GM18505 (cell line): ENCODE data around the gene AADAT.

Source experiments
- ATAC-seq: cut with Tn5 transposase; IDR thresholded peaks from one replicate; pipeline ENCODE4 v1.9.1; 2021; ENCODE audit not compliant: unreplicated experiment
- POLR2A ChIP-seq: IDR thresholded peaks from 4 replicates; pipeline ENCODE4 v1.6.1; 2011; ENCODE audit warnings: borderline replicate concordance; ENCODE audit not compliant: insufficient read depth, insufficient read length; ENCODE audit errors: extremely low read depth

AADAT gene

DNA sequence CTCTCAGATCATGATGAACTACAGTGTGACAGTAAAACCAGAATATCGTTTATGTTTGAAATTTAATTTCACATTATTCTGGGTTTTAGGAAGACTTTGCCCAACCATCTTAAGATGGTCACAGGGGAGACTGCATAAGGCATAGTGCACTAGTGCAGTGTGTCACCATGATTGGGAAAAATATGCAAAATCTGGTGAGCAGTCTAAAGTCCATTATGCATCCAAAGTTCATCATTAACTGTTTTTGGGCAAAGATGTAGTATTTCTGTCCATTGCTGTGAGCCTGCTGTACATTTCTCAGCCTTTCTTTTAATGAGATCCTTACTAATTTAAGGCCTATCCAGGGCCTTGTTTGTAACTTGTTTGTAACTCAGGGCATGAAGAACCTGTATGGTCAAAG lies 52.3 kb downstream of the AADAT start:
- no peak for ATAC-seq
- TF ChIP-seq POLR2A = no peak

DNA sequence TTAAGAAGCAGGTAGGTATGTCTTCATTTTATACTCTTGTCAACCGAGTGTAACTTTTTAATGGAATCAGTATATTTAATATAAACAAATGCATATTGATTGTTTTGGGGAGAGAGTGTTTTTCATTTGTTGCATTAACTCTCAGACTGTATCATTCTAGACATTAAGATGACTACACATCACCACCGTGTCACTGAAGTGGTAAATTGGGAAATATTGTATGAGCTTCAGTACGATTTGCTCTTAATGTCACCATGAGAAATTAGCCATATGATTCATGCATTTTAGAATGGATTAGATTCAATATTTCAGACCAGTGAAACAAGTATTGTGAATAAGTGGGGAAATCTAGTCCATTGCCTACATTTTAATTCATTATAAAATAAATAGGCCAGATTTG lies 53.9 kb downstream of the AADAT start:
- no peak for TF ChIP-seq POLR2A
- no peak for ATAC-seq

DNA sequence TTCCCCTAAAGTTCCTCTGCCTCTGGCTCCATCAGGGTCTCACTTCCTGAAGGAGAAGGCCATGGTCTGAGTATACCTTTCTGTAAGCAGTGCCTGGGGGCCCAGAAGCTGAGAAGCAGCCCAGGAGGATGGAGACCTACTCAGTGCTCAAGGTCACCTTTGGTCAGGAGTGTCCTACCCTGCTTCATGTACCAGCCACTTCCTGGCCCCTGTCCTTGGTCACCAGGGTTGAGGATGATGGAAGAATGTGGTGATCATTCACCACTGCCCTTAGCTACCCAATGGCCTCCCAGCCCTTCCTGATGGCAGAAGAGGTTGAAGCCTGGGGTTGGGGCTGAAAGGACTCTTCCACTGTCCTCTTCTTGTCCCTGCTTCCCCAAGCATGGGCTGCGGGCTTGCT lies 54.5 kb downstream of the AADAT start:
- ATAC-seq = no peak

DNA sequence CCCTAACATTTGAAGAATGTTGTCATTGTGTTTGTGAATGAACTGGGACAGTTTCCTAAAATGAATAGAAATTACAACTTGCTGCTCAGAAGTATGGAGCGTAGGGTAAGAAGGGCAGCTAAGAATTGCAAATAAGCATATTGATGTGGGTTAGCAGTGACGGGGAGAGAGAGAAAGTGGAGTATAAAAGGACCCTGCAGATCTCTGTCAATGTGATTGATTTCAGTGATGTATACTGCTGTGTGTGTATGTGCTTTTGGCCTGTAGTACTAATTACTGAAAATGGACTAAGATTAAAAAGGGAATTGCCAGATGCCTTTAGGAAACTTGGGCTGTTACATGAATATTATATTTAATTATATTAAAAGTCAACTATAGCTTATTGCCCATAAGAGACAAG lies 55.8 kb downstream of the AADAT start:
- no peak for ATAC-seq
- TF ChIP-seq POLR2A = no peak

More for the DNA sequence above, 54.5 kb downstream of the AADAT start:
- TF ChIP-seq POLR2A = no peak

DNA sequence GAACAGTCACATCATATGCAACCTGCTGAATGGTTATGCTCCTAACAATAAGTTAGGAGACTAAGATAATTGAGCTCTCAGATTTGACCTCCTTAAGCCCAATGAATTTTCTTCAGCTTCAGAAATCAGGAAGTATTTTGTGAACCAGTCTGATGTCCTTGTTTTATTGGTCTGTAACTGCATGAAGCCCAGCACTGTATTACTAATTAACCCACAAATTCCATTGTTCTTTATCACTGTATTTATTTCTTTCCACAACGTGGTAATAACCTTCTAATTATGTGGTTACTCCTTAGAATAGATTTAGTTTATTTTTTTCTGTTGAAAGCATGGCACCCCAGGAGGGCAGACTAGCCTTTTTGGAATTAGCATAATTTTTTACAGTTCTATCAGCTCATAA lies 59.6 kb downstream of the AADAT start:
- TF ChIP-seq POLR2A = no peak
- ATAC-seq = no peak

DNA sequence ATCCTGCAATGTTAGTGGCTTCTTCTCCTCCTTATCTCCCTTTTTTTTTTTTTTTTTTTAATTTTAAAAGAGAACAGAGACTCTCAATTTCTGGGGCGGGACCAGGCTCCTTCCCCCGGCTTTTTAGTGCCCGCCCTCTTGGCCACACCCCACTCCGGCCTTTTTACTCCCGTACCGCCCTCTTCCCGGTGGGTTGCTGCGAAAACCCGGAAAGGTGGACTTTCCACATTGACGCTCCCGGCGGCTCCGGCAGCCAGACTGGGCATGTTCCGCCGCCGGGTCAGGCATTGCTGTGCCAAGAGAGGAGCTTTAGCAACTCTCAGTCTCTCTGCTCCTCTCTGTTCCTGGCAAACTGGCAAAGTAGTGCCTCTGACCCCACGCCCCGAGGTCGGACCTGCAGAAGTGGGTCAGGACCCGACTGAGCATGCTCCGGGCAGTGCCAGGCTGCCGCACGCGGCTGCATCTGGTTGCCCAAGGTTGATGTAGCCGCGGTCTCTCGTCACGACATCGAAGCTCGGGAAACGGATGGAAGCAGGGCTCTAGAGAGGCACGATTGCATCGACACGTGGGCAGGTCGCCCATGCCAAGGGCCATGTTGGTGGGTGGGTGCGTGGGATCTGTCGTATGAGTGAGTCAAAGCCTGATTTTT lies 62.5 kb downstream of the AADAT start:
- ATAC-seq = peak; percentile 68
- no peak for TF ChIP-seq POLR2A

DNA sequence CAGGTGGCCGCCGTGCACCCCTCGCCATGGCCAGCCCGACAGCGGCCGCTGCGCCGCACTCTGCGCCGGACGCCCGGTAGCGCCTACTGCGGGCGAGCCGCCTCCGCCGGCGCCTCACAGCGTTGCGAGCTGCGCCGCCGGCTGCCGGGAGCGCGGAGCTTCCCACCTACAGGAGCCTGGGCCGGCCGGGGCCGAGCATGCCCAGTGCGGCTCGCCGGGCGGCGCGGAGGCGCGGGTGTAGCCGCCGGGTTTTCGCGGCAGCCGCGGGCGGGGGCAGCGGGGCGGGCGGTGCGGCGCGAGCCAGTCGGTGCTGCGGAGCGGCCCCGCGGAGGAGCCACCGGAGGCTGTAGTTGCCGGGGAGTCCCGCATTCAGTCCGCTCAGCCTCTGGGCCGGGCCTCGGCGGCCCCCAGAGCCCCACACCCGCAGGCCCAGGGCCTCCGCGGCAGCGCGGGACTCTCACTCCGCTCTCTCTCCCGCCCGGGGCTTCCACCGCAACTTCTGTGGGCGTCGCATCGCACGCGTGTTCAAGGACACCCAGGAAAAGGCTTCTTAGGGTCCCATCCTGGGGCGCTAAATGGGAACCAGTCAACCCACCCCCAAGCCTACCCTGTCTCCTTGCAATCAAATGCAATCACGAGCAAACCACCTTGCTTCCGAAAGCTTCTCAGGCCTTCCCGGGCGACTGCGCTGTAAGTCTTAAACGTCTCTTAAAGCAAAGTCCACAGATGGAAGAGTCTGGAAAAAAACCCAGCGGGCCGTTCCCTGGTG lies 63.3 kb downstream of the AADAT start, which contains the start of gene MFAP3L:
MFAP3L (minus strand) TSS at position 143 of the 769 bp plus-strand sequence. CDS start 20,518 bp downstream, outside the sequence.
- TF ChIP-seq POLR2A = no peak
- ATAC-seq = peak; percentile 85

DNA sequence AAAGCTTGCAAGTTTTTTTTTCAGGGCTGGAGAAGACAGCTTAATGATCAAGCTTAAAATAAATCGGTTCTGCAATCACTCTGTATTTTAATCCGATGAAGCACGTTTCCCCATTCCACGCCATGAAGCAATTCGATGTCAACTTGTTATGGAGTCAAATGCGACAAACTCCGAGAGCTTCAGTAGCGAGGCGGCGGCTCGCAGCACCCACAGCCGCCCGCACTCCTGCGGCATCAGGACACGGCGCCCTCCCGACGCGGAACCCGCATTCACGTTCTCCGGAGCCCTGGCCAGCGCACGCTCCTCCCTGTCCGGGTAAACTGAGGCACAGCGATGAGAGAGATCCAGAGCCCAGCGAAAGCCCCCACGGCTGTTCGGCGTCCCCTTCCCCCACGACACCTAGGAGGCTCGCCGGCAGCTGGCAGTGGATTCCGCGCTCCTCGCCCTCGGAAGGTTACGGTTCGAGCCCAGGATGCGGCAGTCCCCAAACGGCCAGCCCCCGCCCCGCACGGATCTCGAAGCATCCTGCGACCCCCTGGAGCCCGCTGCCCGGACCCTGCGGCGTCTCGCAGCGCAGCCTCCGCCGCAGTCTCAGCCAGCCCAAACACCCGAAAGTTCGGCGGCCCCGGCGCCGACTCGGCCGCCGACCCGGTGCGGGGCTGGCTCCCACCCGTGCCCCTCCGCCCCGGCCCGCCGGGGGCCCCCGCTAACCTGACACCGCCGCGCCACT lies 64.1 kb downstream of the AADAT start:
- no peak for ATAC-seq
- TF ChIP-seq POLR2A = no peak

DNA sequence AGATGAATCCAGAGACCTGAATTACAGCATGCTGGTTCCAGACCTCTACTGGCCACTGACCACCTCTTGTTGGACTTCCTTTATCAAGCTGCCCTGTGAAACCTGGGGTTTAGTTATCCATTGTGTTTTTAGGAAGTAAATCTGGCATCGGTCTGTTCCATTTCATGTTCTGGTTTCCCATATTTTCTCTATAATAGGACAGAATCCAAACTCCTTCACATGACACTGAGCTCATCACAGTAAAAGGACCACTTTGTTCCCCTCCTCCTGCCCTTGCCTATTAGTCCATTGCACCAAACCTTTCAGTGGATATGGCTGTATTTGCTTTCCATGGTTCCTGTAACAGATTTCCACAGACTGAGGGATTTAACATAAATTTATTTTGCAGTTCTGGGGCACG lies 67.5 kb downstream of the AADAT start:
- ATAC-seq = no peak
- TF ChIP-seq POLR2A = no peak

DNA sequence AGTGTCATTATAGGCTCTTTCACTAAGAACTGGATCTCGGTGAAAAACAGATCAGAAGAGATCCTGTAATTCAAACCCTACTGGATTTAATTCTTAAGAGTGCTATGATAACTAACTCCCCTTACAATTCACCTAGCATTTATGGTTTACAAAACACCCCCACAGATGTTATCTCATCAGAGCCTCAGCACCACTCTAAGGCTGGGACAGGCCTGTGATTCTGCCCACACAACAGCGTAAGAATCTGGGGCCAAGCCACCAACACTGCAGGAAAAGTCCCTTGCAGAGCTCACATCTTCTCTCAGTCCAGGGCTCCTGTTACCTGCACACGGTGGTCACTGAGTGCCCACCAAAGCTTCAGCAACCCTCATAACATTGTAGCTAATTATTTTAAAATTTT lies 72.5 kb downstream of the AADAT start:
- ATAC-seq = no peak
- TF ChIP-seq POLR2A = no peak

DNA sequence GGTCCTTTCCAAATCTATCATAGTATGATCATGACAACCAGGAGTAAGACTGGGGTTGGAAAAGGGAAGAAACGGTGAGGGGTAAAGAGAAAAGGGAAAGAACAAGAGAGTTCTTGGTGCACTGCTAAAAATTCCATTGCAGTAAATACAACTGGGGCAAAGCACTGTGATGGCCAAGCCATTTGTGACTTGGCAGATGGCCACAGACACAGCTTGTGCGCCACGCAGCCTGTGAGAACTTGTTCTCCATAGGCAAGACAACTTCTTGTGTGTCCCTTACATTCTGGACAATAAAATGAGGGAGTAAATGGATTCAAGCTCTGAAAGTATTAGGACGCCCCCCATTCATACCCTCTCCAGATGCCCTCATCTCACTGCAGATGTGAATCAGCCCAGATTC lies 74.5 kb downstream of the AADAT start:
- TF ChIP-seq POLR2A = no peak
- no peak for ATAC-seq

DNA sequence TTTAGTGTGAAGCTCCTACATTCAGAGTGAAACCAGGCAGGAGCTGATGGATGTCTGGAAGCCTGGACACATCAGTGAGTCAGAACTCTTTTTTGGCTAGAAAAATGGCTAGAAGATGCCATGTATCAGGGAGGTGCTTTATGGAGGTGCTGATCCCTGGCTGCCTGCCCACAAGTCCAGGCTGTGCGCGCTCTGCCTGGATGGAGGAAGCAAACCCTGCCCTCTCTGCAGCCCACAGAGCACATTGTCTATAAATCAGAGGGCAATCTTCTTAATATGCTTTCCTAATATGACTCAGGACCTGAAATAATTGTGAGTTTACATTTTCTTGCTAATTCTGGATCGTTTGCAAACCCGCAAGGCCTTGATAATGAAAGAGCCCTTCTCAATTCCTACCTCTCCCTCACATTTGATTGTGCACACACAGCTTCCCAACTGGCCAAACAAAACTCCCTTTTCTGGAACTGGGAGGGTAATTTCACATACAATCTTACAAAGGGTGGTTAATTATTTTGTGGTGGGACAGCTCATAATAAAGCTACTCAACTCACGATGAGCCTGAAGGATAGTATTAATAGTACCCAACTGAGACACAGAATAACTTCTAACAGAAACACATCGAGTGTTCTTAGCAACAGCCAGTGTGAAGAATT lies 75.3 kb downstream of the AADAT start:
- no peak for ATAC-seq
- no peak for TF ChIP-seq POLR2A

DNA sequence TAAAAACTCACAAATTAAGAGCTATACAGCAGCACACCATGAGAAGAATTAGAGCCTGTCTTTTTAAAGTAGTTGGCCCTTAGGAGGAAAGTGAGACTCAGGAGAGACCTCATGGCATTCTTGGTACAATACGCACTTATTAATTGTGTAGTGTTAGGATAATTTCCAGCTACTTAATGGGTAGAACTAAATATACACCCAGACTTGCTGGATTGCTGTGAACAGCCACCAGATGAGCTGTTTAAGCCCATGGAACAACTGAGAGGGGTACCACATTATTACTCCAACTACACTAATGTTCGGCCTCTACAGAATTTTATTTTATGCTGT lies 77.2 kb downstream of the AADAT start:
- no peak for ATAC-seq
- no peak for TF ChIP-seq POLR2A
